Measurements from ENCODE around the gene MESP2.

The MESP2 gene

DNA sequence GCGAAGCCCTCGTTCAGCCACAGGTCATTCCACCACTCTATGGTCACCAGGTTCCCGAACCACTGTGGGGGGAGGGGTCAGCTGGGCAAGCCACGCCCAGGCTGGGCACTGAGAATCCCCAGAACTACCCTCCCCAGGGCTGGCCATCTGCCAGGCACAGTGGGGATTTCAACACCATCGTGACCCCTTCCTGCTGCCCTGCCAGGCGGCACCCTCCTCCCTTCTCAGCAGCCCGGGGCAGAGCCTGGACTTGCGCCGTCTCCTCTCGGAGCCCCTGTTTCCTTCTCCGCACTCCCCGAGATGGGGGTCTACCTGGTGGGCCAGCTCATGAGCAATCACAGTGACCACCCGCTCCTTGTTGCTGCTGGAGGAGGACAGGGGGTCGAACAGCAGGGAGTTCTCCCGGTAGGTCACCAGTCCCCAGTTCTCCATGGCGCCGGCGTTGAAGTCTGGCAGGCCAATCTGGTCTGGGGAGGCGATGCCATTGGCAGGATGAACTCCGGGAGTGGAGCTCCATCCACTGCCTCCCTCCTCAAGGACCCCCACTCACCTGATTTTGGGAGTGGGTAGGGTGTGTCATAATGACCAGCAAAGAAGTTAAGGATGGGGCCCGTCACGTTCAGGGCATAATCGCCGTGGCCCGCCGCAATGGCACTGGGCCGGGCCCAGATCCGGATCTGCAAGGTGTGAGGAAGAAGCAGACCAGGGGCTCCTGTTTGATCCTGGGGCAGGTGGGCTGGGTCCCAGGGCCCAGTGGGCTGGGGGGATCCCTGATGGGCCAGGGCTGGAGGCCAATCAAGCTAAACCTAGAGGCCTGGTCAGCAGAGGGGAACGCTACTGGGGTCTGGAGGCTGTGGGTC is 28.0 kb downstream of the MESP2 start:
- TF ChIP-seq, protein P1, sequence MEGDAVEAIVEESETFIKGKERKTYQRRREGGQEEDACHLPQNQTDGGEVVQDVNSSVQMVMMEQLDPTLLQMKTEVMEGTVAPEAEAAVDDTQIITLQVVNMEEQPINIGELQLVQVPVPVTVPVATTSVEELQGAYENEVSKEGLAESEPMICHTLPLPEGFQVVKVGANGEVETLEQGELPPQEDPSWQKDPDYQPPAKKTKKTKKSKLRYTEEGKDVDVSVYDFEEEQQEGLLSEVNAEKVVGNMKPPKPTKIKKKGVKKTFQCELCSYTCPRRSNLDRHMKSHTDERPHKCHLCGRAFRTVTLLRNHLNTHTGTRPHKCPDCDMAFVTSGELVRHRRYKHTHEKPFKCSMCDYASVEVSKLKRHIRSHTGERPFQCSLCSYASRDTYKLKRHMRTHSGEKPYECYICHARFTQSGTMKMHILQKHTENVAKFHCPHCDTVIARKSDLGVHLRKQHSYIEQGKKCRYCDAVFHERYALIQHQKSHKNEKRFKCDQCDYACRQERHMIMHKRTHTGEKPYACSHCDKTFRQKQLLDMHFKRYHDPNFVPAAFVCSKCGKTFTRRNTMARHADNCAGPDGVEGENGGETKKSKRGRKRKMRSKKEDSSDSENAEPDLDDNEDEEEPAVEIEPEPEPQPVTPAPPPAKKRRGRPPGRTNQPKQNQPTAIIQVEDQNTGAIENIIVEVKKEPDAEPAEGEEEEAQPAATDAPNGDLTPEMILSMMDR (IDR thresholded peaks at IDR 0.05) = no peak
- TF ChIP-seq ZFX (IDR thresholded peaks at IDR 0.05; ENCODE audit: borderline replicate concordance) = no peak
- no peak overlapping the region for H3K27ac ChIP-seq

DNA sequence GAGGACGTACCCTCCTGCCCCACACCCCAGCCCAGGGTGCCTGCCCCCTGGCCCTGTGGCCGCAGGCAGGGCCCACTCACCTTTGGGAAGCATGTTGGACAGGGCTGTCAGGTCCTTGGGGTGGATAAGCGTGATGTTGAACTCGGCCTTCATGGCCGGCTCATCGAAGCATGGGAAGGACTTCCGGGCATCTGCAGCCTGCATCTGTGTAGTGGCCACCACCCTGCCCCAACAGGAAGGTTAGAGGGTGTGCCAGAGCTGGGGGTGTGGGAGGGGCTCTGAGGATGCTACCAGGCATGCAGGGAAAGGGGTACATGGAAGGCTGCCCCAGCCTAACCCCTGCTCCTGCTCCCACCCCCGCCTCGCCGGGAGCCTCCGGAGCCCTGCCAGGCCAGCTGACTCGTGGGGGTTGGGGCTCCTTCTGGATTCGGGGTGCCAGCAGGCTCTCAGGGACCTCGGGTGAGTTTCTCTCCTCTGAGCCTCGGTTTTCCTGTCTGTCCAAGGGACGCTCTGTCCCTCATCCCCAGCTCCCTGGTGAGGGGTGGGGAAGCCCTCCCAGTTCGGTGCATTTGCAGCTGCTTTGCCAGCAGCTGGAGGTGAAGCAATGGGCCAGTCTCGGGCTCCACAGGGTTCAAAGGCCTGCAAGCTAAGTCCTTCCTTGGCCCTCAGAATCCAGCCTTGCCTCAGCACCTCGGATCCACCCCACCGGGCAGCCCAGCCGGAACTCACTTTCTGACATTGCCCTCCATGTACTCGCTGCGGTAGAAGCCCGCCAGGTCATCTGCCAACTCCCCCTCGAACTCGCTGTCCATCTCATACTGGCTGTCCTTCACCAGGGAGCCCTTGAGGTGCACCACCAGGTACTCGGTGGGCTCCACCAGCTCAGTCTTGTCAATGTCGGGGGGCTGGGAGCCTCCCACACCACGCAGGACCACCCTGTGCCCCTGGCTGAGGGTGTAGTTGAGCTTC is 29.4 kb downstream of the MESP2 start:
- TF ChIP-seq ZFX (IDR thresholded peaks at IDR 0.05; ENCODE audit: borderline replicate concordance) = no peak
- TF ChIP-seq, protein P1 (IDR thresholded peaks at IDR 0.05) = no peak
- no peak overlapping the region for H3K27ac ChIP-seq

DNA sequence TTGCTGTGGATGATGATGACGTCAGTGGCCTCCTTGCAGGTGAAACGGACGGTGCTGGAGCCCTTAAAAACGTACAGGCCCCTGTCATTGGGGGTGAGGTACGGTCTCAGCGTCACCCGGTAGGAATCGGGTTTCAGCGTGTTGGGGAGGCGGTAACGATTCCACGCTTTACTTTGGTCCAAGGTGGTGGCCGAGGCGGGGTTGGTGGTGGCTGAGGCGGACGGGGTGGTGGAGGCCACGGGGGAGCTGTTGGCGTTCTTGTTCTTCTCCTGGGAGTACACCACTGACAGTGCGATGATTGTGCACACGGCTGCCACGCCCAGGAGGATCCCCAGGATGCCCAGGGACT is 30.1 kb downstream of the MESP2 start:
- H3K27ac ChIP-seq = no peak overlapping the region
- TF ChIP-seq, protein P1 (IDR thresholded peaks at IDR 0.05) = no peak
- no peak for TF ChIP-seq ZFX (IDR thresholded peaks at IDR 0.05; ENCODE audit: borderline replicate concordance)

DNA sequence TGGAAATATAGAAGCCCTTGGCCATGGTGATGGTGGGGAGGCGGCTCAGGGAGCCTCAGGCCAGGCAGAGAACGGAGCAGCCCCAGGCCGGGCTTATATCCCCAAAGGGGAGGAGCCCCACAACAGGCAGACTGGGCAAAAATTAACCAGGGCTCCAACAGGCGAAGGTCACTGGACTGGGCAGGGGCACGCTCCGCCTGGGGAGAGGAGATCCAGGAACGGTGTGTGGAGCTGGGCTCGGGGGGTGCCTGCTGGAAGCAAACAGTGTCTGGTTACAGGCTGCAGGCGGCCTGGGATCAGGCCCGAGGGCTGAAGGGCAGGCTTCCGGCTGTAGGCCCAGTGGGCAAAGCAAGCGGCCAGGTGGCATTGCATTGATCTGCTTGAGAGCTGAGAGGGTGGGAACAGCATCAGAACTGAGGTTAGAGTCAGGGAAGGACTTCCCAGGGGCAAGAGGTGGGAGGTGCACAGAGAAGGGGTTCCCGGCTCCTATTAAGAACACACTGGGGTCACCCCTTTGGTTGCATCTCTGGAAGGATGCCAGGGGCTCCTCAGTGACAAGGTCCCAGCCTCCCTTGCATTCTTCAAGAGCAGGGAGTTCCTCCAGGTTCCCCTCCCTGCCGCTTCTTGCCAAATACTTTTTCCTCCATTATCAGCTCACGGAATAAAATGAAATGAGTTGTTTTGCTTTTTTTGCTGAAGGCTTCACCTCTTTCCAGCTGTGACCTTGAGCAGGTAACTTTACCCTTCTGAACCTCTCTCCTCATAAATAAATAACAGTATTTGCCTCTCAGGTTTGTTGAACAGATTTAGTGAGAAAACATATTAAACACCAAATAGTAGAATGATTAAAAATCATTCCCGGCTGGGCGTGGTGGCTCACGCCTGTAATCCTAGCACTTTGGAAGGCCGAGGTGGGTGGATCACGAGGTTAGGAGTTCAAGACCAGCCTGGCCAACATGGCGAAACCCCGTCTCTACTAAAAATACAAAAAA is 30.7 kb downstream of the MESP2 start:
- no peak overlapping the region for H3K27ac ChIP-seq
- TF ChIP-seq, protein P1 (IDR thresholded peaks at IDR 0.05) = no peak
- no peak for TF ChIP-seq ZFX (IDR thresholded peaks at IDR 0.05; ENCODE audit: borderline replicate concordance)

DNA sequence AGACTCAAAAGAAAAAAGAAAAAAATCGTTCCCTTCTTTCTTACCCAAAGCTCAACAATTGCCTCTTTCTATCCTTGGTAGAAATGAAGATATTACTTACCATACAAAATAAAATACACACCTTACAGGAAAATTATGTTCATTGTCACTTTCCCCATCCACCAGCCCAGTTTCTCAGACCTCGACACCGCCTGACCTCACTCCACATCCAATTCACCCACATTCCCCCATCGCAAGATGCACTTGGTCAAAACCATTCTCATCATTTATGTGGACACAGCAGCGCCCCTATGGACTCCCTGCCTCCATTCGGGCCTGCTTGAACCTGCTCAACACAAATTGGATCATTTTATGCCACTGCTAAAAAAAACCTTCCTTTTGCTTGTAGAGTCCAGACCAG is 31.6 kb downstream of the MESP2 start:
- no peak for TF ChIP-seq ZFX (IDR thresholded peaks at IDR 0.05; ENCODE audit: borderline replicate concordance)
- TF ChIP-seq, protein P1 (IDR thresholded peaks at IDR 0.05) = no peak
- H3K27ac ChIP-seq = no peak overlapping the region

DNA sequence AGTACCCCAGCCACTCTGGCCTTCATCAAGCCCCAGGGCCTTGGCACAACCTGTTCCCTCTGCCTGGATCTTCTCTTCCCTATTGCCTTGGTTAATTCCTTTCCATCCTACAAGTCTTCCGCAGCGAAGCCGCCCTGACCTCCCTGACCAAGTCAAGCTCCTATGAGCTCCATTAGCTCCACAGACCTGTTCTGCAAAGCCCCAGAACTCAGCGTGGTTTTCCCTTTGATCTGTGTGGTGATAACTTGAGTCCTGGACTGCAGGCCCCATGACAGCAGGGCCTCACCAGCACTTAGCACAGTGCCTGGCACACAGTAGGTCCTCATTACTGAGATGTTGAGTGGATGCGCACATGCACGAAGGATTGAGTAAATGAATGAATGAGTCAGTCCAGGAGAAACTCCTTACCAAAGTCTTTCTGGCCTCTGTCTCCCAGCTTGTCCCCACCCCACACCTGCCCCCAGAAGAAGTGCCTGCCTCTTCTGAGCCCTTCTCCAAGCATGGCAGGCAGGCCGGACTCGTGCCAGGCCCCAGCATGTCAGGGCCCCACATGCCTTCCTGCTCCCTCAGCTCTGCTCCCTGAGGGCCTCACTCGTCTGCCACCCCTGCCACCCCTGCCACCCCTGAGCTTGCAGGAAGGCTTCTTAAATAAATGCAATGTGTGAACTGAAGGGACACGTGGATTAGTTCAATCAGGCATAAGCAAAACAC is 32.2 kb downstream of the MESP2 start:
- no peak for TF ChIP-seq ZFX (IDR thresholded peaks at IDR 0.05; ENCODE audit: borderline replicate concordance)
- TF ChIP-seq, protein P1 (IDR thresholded peaks at IDR 0.05) = no peak
- no peak overlapping the region for H3K27ac ChIP-seq

All from 22Rv1 (cell line).